ENCODE data around the gene CPEB1. TPM values are rescaled to one million over a fixed set of nuclear protein-coding genes. Genes with fewer than 3 reads are reported as not detected.

CPEB1 gene
- total and polyA plus RNA-seq, 2 donors (not counting 1 experiment from before 2014, with no cell fraction given) = 0.19 to 0.62 TPM

DNA sequence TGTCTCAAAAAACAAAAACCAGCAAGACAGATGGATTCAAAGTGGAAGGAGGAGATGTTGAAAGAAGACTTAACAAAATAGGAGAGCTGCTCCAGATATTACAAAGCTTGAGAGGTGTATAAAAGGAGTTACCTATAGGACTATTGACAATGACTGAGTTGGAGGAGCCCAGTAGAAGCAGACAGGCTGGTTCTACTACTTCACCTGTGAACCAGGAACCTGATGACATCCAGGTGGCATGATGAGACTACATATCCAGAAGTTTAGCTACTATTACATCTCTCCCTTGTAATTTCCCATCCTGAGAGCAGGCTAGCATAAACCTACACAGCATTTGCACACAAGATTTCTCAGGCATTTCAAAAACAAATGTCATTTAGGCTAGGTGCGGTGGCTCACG, 49.3 kb downstream of the CPEB1 start:
- Histone ChIP-seq H3K36me3 (replicated peaks in 1 of 2; ENCODE audit: control extremely low read depth in 1 of 2, control insufficient read depth in 1 of 2, extremely low read depth in 1 of 2, insufficient read depth in 2 of 2, low read length in 1 of 2) (no peaks in the 10 kb centered on the region), H3K27me3 (replicated peaks in 1 of 4; ENCODE audit: control extremely low read depth in 1 of 4, control insufficient read depth in 3 of 4, insufficient read depth in 4 of 4, low read length in 3 of 4) (peaks cover 0 to 12% (median 6%) of the 10 kb centered on the region in 4 experiments), H2AFZ (ENCODE audit: insufficient read depth, low read depth, low read length, poor library complexity, severe bottlenecking) (no peak overlapping the region), H3K27ac (ENCODE audit: low read length in 2 of 2) (no peak overlapping the region), H3K4me2 (replicated peaks; ENCODE audit: low read depth, low read length, poor library complexity, severe bottlenecking) (no peak overlapping the region), H3K79me2 (ENCODE audit: control insufficient read depth, insufficient read depth, low read length) (no peaks in the 10 kb centered on the region), H3K9ac (ENCODE audit: low read length) (no peak overlapping the region), H4K20me1 (ENCODE audit: control insufficient read depth, insufficient read depth, low read length, poor library complexity, severe bottlenecking) (no peaks in the 10 kb centered on the region), H3K4me3 (ENCODE audit: control extremely low read depth in 1 of 5, extremely low read depth in 1 of 5, insufficient read depth in 1 of 5, low read depth in 2 of 5, low read length in 4 of 5) (no peak overlapping the region), H3K4me1 (ENCODE audit: control insufficient read depth in 2 of 2, insufficient read depth in 2 of 2, low read length in 2 of 2) (no peaks in the 10 kb centered on the region), H3K9me3 (ENCODE audit: control extremely low read depth in 1 of 3, control insufficient read depth in 2 of 3, insufficient read depth in 1 of 3, low read length in 2 of 3) (no peaks in the 10 kb centered on the region)
- WGBS (ENCODE audit: insufficient coverage) = no CpG with 5 or more reads among the region's 2 CpGs
- no peak overlapping the region for H3K27ac Mint-ChIP-seq
- no peak for ATAC-seq (ENCODE audit: low read depth)
- no peaks in the 10 kb centered on the region for H3K4me1 Mint-ChIP-seq
- ChIA-PET CTCF (no interaction called here), POLR2A (no interaction called here)
- no peaks in the 10 kb centered on the region for H3K9me3 Mint-ChIP-seq (ENCODE audit: insufficient read depth)
- H3K27me3 Mint-ChIP-seq = peaks cover 60% of the 10 kb centered on the region
- TF ChIP-seq, protein P1, sequence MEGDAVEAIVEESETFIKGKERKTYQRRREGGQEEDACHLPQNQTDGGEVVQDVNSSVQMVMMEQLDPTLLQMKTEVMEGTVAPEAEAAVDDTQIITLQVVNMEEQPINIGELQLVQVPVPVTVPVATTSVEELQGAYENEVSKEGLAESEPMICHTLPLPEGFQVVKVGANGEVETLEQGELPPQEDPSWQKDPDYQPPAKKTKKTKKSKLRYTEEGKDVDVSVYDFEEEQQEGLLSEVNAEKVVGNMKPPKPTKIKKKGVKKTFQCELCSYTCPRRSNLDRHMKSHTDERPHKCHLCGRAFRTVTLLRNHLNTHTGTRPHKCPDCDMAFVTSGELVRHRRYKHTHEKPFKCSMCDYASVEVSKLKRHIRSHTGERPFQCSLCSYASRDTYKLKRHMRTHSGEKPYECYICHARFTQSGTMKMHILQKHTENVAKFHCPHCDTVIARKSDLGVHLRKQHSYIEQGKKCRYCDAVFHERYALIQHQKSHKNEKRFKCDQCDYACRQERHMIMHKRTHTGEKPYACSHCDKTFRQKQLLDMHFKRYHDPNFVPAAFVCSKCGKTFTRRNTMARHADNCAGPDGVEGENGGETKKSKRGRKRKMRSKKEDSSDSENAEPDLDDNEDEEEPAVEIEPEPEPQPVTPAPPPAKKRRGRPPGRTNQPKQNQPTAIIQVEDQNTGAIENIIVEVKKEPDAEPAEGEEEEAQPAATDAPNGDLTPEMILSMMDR (IDR thresholded peaks at IDR 0.05) = no peak
- no peak for DNase-seq
- intact Hi-C loops (cut with micrococcal nuclease) = no loop called here
- no peak overlapping the region for H3K4me3 Mint-ChIP-seq

DNA sequence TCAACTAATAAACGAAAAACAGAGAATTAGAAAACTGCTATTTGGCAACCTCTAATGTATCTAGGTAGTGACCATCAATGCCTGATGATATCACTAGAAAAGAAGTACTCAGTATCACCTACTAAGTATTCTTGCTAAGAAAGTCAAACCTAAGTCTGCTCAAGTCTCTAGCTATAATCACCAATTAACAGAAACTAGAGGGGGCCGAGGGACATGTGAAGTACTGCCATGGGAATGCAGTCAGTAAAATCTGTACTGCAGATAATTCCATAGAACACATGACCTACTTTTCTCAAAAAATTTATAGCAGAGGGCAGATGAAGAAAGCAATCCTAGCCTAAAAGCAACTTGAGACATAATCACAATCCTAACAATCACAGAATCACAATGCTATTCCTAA, 51.4 kb downstream of the CPEB1 start:
- Histone ChIP-seq H4K20me1 (ENCODE audit: control insufficient read depth, insufficient read depth, low read length, poor library complexity, severe bottlenecking) (no peaks in the 10 kb centered on the region), H3K4me2 (replicated peaks; ENCODE audit: low read depth, low read length, poor library complexity, severe bottlenecking) (no peak overlapping the region), H3K9ac (ENCODE audit: low read length) (no peak overlapping the region), H3K4me1 (ENCODE audit: control insufficient read depth in 2 of 2, insufficient read depth in 2 of 2, low read length in 2 of 2) (no peaks in the 10 kb centered on the region), H3K9me3 (ENCODE audit: control extremely low read depth in 1 of 3, control insufficient read depth in 2 of 3, insufficient read depth in 1 of 3, low read length in 2 of 3) (no peaks in the 10 kb centered on the region), H3K36me3 (replicated peaks in 1 of 2; ENCODE audit: control extremely low read depth in 1 of 2, control insufficient read depth in 1 of 2, extremely low read depth in 1 of 2, insufficient read depth in 2 of 2, low read length in 1 of 2) (no peaks in the 10 kb centered on the region), H3K4me3 (ENCODE audit: control extremely low read depth in 1 of 5, extremely low read depth in 1 of 5, insufficient read depth in 1 of 5, low read depth in 2 of 5, low read length in 4 of 5) (no peak overlapping the region), H3K79me2 (ENCODE audit: control insufficient read depth, insufficient read depth, low read length) (no peaks in the 10 kb centered on the region), H3K27me3 (replicated peaks in 1 of 4; ENCODE audit: control extremely low read depth in 1 of 4, control insufficient read depth in 3 of 4, insufficient read depth in 4 of 4, low read length in 3 of 4) (peaks cover 0 to 15% (median 6%) of the 10 kb centered on the region in 4 experiments), H2AFZ (ENCODE audit: insufficient read depth, low read depth, low read length, poor library complexity, severe bottlenecking) (no peak overlapping the region), H3K27ac (ENCODE audit: low read length in 2 of 2) (no peak overlapping the region)
- TF ChIP-seq, protein P1 (IDR thresholded peaks at IDR 0.05) = no peak
- no peak for TF ChIP-seq EZH2 (IDR thresholded peaks at IDR 0.05; ENCODE audit: borderline replicate concordance, insufficient read depth, low read depth, low read length, poor library complexity, severe bottlenecking)
- no peaks in the 10 kb centered on the region for H3K4me1 Mint-ChIP-seq
- DNase-seq = no peak
- no peak overlapping the region for H3K27ac Mint-ChIP-seq
- H3K4me3 Mint-ChIP-seq = no peak overlapping the region
- intact Hi-C loops (cut with micrococcal nuclease) = no loop called here
- POLR2A ChIA-PET = no interaction called here
- CTCF ChIA-PET = interaction anchor here (1.6 kb wide), 1 partner anchor 405 kb away, joined by 3 read pairs; no protein-coding TSS in a partner anchor
- WGBS (ENCODE audit: insufficient coverage) = no CpG with 5 or more reads among the region's 2 CpGs
- H3K27me3 Mint-ChIP-seq = peaks cover 58% of the 10 kb centered on the region
- ATAC-seq (ENCODE audit: low read depth) = no peak
- H3K9me3 Mint-ChIP-seq (ENCODE audit: insufficient read depth) = no peaks in the 10 kb centered on the region

Data from B cell (primary cell).